HT1080 (cell line): ENCODE data around the gene RAD51B. TPM values are rescaled to one million over a fixed set of nuclear protein-coding genes. Genes with fewer than 3 reads are reported as not detected.

Experiments
- DNase-seq: peaks from one replicate; pipeline ENCODE4 v3.0.0-alpha.2; 2015; ENCODE audit warnings: low read depth
- total RNA-seq: library from RNA; depleted of rRNA; stranded (reverse); fragments of >200 nt; shearing (Covaris generic); gene quantifications from 2 replicates; pipeline ENCODE4 v1.2.3, GENCODE V29; 2014

Gene RAD51B
- total RNA-seq, 1 experiment from 2014 or later, result 8.5 TPM

DNA sequence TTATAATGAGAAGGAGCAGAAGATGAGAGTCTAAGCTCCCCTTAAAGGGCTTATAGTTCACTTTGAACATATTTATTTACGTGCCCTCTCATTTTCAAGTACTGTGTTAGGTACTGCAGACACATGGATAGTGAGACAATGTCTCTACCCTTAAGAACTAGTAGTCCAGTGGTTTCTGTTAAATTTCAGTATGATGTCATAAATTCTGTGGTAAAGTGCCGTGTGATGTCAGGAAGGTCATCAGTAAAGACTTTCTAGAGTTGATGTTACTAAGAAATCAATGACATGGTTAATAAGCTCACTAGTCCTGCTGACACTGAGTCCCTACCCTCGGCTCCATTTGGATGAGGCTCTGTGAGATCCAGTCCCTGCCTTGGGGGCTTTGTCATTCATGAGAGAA lies 497.7 kb downstream of the RAD51B start:
- no peak for DNase-seq

GRCh38 chr14:68318828-68319227 lies 499.2 kb downstream of the RAD51B start:
- no peak for DNase-seq

- DNase-seq, result no peak
Measured at GRCh38 chr14:68320495-68320894, 500.9 kb downstream of the RAD51B start.

GRCh38 chr14:68322940-68323620 lies 503.5 kb downstream of the RAD51B start:
- no peak for DNase-seq

- DNase-seq, result no peak
Measured at GRCh38 chr14:68325267-68325807, 505.8 kb downstream of the RAD51B start.

- no peak for DNase-seq
Measured at GRCh38 chr14:68327231-68327630, 507.7 kb downstream of the RAD51B start.

DNA sequence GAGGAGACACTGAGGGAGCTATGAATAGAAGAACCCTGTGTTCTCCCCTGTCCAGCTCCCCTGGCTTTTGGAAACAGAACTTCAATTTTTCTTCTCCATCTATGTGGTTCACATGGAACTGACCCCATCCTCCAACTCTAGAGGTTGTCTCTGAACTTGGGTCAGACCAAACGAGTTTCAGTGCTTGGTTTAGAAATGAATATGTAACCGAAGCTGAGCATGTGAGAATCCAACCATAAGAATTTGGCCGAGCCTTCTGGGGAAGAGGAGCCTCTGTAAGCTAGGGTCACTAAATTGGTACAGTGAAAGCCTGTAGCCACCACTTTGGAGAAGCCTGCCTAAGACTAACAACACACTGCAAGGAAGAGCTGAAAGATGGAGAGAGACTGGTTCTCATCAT lies 508.9 kb downstream of the RAD51B start:
- no peak for DNase-seq

DNA sequence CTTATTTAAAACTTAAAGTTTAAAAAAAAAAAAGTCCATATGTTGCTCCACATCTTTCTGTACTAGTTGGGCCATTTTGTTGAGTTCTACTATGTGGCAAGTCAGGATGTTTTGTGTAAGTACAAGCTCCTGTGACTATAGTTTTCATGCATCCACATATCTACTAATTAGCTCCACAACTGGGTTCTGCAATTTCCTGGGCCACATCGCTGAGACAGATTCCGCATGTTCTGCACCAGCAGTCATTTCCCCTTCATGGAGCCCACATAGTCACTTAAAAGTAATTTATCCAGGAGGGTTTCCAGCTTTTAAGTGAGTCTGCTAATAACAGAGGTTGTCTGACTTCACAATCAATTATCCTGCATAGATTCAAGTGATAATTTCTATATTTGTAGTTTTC lies 511.8 kb downstream of the RAD51B start:
- DNase-seq, result no peak

DNA sequence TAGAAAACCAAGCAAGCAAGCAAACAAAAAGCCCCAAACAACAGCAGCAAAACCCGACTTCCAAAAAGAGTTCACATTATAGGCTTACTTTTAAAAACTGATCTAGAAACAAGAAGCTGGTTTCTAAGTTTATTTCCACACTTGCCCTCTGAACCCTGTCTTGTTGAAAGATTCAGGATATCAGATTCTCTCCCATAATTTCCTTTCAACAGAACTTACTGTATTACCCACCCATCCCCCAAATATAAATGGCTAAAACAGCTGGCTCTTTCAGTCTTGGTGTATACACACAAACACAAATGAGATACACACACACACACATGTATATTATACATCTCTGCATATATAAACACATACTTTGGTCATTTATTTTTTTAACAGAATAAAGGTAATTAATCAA lies 512.4 kb downstream of the RAD51B start:
- no peak for DNase-seq

DNA sequence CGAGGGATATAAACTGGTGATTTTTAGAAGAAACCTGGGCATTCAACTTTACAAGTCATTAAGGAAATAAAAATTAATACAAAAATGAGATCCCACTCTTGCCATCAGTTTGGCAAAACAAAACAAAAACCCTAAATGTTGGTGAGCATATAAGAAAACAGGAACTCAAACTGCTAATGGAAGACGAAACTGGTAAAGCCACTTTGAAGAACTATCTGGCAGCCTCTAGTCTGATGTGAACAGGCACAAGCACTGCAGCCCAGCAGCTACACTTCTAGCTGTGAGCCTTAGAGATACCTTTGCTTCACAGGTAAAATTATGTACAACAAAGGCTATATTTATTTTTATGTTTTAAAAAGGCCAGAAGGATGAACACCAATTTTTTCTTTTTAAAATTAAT lies 513.7 kb downstream of the RAD51B start:
- no peak for DNase-seq

DNA sequence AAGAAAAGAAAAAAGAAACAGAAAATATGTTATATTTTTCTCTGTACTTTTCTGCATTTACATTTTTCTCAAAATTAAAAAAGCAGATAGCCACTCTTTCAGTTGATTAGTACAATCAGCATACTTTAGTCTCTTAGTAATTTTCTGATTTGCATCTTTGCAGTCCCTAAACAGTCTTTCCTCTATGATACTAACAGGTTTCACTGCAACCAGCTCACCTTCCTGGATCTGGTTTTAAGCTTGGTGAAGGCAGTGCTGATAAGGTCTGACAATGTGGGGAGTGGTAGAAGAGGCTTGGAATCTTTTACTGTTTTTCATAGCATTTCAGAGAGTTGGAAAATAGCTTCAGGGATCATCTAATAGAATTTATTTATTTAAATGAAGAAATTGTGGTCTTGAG lies 515.7 kb downstream of the RAD51B start:
- no peak for DNase-seq

GRCh38 chr14:68336165-68336564 lies 516.6 kb downstream of the RAD51B start:
- no peak for DNase-seq

- DNase-seq, result no peak
Measured at GRCh38 chr14:68337279-68337678, 517.7 kb downstream of the RAD51B start.

DNA sequence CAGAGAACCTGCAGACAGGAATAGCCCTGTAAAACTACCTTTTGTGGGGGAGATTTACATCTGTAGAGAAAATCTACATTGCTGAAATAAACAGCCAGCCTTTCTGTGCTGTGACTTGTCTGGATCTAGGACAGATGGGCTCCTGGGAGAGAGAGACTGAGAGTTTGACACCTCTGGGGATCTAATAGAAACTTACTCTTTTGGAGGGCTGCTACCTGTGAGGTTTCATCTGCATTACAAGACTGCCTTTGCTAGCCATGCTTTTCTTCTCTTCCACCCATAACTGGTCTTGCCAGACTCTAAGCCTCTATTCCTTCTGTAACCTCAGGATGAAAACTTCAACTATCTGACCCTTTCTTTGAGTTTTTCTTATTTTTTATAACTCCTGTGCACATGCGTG lies 520.7 kb downstream of the RAD51B start:
- no peak for DNase-seq

DNA sequence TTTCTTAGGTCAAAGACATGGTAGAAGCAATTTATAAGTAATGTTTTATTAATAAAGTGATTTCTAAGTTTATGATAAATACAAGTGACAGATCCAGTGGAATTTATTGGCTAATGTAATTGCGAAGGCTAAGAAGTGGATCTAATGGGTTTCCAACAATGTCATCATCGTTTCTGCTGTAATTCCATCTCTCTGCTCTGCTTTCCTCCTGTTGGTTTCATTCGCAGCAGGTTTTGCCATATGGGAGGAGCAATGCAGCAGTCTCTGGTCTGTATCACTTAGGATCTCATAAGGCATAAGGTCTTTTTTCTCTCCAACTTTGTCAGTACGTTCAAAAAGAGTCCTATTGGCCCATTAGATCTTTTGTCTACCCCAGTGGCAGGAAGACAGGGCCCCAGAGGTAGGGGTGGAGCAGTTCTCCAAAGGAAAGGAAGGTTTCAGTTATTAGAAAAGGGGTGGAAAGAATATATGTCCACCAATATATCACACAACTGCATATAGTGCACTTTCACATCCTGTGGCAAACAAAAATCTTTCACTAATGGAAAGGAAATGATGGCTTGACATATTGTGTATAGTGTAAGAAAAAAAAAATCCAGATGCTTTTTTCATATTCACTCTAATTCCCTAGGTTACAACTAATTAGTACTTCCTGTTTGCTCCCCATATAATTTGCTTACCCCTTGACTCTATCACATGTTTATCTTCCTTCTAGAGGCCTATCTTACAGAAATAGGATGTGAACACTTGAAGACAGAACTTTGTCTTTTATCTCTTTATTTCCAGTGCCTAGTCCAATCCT lies 522.0 kb downstream of the RAD51B start:
- DNase-seq, result no peak

DNA sequence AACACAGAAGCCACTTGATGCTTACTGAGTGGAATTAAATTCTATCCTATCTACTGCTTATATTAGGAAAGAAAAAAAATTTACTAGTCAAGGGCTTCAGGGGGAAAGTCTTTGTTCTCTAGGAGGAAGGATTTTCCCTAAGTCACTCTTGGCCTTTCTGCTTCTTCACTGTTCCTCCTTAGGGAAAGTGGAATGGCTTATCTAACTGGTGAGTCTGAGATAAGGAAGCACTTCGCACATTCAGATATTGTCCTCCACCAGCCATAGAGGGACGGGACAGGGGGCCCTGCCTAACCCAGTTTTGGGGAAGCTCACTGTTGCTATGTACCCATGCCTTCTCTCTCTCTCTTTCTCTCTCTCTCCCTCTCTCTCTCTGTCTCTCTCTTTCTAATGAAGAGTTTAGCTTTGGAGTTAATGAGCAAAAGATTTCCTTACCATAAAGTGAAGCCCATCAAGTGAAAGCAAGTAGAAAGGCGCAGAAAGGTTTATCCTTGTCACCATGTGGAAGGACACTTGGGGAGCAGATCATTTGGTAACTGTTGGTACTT lies 522.7 kb downstream of the RAD51B start:
- no peak for DNase-seq

DNA sequence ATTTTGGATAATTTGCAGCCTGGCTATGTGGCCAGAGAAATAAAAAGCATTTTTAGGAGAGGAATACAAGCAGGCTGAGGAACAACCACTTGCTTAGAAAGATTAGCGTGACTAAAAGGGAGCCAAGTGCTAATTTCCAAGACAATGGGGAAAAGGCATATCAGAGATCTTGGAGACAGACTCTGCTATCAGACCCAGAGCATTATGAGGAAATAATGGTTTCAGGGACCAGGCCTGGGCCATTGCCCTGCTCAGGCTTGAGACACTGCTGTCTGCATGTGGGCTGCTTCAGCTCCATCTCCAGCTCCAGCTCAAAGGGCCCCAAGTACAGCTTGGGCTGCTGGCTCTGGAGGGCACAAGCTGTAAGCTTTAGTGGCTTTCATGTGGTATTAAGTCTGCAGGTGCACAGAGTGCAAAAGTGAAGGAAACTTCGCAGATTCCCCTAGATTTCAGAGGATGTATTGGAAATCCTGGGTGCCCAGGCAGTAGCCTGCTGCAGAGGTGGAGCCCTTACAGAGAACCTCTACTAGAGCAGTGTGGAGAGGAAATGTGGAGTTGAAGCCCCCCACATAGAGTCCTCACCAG lies 524.0 kb downstream of the RAD51B start:
- DNase-seq, result no peak

- no peak for DNase-seq
Measured at GRCh38 chr14:68345738-68346137, 526.2 kb downstream of the RAD51B start.

- no peak for DNase-seq
Measured at GRCh38 chr14:68346556-68347343, 527.2 kb downstream of the RAD51B start.

DNA sequence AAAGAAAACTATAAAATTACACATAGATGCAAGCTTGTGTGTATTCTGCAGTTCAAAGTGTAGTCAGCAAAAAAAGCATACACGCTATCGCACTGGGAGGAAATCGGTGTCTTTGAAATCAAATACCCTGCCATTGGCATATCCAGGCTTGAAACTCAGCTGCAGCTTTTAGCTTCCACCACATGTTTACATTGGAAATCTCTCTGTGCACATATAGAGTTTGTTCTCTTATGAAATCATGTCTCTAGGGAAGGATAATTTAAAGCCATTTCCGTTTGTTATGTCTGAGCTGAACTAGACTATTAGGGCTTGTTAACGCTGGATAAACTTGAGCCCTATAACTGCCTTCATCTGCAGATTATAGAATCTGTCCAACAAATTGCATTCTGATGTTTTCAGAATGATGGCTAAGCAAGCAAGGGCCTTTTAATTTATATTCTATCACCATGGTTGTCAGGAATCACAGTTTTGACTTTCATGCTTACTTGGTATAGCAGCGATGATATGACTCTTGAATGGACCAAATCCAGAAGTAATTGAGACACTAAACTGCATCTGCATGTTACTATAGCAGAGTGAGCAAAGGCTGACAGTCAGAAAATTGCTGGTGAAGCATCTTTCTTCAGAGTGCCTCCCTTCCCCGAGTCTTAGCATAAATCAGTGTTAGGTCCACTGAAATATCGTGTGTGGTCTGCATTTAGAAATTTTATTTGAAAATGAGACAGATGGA lies 530.5 kb downstream of the RAD51B start:
- no peak for DNase-seq

DNA sequence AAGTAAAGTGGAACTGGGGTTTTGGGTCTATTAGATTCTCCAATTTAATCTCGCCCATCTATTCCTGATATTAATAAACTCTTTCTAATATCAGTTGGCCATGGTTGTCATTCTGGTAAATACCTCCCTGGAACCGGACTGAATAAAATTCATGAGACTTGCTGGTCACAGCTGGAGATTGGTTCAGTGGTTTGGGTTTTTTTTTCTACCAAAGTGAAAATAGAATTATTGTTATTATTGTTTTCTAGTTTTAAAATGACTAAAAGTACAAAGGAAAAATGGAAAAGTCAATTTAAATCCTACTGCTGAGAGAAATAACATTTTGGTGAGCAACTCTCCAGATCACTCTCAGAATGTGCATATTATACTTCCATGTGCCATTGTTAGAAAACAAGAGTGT lies 535.8 kb downstream of the RAD51B start:
- no peak for DNase-seq
